ENCODE data around the gene EXOSC2. TPM values are rescaled to one million over a fixed set of nuclear protein-coding genes. Genes with fewer than 3 reads are reported as not detected.
"Not testable (repeated sequence)": the region's sequence is repeated elsewhere in the genome, so short reads cannot be mapped to it uniquely, and the experiment has no call there.

EXOSC2 gene
- total RNA-seq, 1 donor from 2014 or later, result 27.7 TPM

DNA sequence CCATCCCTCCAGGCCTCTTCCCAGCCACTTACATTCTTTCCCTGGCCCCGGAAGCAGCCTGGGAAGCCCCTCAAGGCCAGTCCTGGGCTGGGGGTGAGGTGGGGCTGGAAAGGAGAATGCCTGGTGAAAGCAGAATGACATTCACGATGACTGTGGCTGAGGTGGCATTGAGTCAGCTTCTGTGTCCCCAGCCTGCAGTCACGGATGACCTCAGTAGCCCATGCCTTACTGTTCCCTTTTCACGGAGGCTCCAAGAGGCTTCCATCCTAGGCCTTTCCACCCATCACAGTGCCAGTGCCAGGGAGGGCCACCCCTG lies 26.5 kb upstream of the EXOSC2 start:
- no peak for DNase-seq (ENCODE audit: low read depth in 2 of 2)

DNA sequence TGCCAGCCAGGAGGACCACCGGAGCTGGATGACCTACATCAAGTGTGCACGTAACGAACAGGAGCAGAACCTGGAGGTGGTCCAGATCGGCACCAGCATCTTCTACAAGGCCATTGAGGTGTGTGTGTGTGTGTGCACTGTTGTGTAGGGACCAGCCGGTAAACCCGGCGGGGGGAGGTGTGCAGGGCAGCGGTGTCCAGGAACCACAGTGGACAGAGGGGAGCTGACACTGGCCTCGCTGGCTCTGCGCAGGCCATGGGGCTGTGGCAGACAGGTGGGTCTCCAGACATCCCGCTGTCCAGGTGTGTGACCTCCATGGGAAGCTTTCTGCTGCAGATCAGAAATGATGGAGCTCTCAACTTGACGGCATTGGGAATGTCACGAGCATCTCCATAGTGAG lies 25.4 kb upstream of the EXOSC2 start:
- no peak for DNase-seq (ENCODE audit: low read depth in 2 of 2)

DNA sequence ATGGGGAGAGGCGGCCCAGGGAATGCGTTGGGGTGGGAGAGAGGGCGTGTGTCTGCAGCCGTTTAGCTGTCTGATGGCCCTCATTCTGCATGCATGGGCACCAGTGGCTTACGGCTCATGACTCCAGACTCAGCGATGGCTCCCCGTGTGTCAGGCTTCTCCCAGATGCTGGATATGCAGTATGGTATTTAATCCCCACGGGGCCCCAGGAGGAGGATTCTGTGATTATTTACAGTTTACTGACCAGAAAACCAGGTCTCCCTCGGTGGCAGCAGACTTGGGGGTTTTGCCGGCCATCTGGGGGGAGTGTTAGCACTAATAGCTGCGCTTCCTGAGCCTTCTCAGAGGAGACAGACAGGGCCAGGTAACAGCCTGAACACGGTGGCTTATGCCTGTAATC lies 24.9 kb upstream of the EXOSC2 start:
- DNase-seq (ENCODE audit: low read depth in 2 of 2), result no peak

DNA sequence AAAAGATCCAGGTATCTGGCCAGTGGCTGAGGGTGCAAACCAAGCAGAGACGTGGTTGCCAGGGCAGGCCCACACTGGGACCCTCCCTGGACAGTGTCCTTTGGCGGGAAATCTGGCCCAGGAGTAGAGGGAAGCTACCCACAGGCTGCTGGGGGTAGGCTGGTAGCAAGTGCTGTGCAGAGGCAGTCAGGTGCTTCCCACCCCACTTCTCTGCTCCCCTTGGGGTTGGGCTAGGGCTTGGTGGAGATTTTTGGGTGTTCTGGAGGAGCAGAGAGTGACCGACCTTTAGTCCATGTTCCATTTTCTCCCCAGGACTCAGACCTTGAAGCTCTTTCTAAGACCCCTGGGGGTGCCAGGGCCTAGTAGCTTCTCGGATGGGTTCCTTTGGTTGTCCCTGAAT lies 23.6 kb upstream of the EXOSC2 start:
- DNase-seq (ENCODE audit: low read depth in 2 of 2), result no peak

DNA sequence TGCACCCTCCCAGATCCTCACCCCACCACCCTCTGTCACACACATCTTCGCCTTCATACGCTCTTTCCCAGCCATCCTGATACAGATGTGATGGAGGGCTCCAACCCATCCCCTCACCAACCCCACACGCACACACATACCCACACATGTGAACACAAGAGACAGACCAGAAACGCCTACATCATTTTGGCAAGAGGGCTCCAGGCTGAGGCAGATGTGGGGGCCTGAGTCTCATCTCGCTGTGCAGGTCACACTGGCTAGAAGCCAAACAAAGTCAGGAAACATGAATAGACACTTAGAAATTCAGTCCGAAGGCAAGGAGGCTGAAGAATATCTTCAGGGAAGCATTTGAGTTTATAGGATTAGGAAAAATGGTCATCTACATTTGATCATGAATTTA lies 22.9 kb upstream of the EXOSC2 start:
- no peak for DNase-seq (ENCODE audit: low read depth in 2 of 2)

DNA sequence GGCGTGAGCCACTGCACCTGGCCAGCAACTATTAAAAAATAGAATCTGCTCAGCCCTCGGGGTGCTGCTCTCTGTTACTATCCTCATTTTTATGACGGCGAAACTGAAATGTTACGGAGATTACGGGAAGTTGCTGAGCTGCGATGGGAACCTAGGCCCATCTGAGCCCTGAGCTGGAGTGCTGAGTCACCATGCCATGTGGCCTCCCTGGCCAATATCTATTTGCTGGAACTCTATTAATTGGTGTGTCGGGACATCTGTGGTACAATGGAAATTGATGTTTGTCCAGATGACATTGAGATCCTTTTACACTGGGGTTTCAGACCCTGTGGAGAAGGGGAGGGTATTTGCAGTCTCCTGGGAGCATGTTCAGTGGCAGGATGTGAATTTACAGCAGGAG lies 21.1 kb upstream of the EXOSC2 start:
- no peak for DNase-seq (ENCODE audit: low read depth in 2 of 2)

DNA sequence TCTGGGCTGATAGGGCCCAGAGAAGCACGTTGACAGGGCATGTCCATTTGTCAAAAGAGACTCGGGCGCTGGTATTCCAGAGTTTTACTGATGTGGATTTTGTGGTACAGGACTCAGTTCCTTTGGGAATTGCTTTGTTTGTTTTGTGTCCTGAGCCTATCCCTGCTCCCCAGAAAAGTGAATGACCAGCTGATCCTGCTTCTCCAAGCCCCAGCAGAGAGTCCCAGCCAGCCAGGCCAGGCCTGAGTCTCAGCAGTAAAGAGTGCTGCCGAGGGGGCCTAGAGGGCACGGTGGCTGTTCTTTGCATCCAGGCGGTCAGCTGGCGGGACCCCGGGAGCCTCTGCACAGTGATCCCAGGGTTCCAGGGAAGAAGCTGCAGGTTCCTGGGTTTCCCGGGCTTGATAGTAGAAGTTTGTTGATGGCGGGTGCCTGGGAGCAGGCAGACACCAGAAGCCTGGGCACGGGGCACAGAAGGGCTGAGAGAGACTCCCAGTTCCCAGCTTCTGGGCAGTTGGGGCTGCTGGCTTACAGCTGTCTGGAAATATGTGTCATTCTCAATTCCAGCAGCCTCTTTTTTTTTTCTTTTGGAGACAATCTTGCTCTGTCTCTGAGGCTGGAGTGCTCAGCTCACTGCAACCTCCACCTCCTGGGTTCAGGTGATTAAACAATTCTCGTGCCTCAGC lies 20.5 kb upstream of the EXOSC2 start:
- DNase-seq (ENCODE audit: low read depth in 2 of 2), result no peak

DNA sequence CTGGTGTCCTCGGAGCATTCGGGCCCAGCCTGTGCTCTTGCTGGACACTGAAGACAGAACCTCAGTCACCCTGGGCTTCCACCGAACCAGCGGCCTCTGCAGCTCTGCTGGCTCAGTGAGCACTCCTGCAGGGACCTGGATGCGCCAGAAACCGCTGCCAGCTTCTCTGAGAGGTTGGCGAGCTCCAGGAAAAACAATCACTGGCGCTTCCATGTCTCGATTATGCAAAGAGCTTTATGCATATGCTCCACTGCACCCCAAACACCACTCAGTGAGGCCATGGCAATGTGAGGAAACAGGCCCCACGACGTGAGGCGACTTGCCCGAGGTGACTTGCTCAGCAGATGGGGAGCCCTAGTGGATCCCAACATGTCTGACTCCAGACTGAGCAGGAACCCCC lies 18.2 kb upstream of the EXOSC2 start:
- no peak for DNase-seq (ENCODE audit: low read depth in 2 of 2)

DNA sequence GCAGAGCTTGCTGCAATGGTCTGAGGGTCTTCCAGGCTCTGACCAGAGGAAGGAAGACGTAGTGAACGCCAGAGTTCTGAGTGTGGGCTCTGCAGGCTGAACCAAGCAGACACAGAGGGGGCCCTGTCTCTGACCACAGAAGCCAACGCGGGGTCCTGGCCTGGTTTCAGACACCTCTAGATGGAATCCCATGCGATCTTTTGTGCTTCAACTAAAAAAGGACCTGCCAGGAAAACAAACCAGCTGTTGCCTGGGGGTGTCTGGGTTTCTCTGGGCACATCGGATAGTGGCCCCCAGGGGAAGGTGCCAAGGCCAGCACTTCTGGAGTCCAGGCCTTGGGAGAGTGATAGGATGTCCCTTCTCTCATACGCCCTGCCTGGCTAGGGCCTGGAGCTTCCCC lies 16.3 kb upstream of the EXOSC2 start:
- no peak for DNase-seq (ENCODE audit: low read depth in 2 of 2)

DNA sequence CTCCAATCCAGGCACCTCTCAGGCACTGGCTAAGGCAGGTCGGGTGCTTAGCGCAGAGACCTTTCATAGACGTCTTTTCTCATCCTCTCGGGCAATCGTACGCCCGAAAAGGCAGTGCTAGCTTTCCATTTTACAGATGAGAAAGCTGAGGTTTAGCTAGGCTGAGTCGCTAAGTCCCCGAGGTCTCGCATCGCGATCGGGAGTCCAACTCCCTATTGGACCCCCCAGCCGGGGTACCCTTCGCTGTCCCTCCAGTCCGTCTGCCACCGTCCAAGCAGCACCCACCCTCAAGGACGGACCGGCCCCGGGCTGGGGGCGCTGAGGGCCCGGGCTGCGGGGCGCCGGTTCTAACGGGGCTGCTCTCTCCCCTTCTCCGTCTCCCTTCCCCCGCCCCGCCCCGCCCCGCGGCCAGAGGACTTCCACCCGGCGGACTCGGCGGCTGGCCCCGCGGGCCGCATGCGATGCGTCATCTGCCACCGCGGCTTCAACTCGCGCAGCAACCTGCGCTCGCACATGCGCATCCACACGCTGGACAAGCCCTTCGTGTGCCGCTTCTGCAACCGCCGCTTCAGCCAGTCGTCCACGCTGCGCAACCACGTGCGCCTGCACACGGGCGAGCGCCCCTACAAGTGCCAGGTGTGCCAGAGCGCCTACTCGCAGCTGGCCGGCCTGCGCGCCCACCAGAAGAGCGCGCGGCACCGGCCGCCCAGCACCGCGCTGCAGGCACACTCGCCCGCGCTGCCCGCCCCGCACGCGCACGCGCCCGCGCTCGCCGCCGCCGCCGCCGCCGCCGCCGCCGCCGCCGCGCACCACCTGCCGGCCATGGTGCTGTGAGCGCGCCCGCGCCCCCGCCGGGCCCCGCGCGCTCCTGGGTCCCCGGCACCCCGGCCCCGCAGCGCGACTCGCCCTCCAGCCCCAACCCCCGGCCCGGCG lies 12.5 kb upstream of the EXOSC2 start:
- DNase-seq (ENCODE audit: low read depth in 2 of 2), result peak; percentile 66 to 87

DNA sequence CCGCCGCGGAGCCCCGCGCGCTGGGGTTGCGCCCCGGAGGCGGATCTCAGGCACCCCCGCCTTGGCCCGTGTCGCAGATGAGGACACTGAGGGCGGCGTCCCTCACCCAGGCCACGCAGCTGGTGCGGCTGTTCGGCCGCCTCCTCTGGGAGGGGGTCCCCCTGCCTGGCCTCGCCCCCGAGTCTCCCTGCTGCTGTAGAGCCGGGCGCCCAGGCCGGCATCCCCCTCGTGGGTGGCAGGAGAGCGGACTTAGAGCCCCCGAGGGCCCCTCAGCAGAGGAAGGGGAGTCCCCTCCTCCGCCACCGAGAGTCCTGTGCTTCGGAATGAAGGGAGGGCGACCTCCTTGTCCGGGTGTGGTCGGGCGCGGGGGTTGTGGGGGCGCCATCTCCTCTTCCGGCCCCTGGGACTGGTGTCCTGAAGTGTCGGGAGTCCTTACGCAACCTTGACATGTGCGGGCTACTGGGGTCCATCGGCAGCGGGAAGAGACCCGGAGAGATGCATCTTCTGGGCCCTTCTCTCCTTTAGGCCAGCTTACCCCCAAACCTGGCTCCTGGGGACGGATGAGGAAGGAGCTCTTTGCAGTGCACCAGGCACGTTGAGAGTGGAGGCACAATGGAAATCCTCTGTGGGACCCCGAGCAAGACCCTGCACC lies 11.7 kb upstream of the EXOSC2 start:
- no peak for DNase-seq (ENCODE audit: low read depth in 2 of 2)

DNA sequence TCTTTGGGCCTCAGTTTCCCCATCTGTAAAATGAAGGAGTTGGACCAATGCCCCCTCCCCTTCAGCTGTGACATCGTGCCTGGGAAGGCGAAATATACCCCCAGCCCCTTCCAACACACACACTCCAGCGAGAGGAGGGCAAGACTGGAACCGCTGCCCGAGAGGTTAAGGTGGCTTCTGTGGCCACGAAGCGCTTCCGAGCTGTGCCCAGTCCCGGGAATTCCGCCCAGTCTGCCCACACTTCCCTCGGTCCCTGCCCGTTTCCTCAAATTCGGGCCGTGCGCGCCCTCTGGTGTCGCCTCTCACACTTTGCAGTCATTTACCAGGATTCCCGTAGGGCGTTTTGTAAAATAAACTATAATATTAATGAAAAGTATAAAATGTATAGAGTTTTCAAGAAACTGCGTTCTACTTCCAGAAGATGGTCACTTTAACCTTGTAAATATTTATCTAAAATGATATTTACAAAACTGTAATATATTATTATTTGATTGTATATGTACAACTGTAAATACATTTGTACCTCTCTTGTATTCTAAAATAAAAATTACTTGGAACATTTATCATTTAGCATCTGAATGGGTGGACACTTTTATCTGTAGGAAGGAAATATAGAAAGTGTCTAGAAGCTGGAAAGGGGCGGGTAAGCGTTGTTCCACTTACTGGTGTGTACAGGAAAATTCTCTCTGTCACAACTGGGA lies 11.0 kb upstream of the EXOSC2 start:
- DNase-seq (ENCODE audit: low read depth in 2 of 2), result peak; percentile 48 to 79

DNA sequence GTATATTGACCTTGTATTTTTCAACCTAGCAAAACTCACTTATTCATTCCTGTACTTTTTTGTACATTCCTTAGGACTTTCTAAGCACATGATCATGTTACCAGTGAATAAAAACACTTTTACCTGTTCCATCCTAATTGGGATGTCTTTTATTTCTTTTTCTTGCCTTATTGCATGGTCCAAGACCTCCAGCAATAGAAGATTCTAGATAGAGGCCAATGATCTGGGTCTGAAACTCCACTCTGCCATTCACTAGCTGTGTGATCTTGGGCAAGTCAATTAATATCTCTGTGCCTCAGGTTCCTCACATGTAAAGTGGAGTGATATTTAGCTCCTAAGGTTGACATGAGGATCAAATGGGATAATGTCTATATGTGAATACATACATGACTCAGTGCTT lies 8.5 kb upstream of the EXOSC2 start:
- DNase-seq (ENCODE audit: low read depth in 2 of 2), result no peak

DNA sequence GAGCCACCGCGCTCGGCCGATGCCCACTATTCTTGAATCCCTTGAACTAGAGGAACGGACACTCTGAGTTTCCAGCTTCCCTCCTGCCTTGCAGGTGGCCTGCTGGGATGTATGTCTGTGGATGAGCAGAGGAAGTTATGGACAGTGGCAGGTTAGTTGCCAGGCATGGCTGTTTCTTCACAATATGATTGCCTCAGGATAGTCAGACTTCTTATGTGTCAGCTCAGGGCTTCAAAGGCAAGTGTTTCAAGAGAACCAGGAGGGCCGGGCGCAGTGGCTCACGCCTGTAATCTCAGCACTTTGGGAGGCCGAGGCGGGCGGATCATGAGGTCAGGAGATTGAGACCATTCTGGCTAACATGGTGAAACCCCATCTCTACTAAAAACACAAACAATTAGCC lies 7.6 kb upstream of the EXOSC2 start:
- not testable (repeated sequence) for DNase-seq (ENCODE audit: low read depth in 2 of 2)

DNA sequence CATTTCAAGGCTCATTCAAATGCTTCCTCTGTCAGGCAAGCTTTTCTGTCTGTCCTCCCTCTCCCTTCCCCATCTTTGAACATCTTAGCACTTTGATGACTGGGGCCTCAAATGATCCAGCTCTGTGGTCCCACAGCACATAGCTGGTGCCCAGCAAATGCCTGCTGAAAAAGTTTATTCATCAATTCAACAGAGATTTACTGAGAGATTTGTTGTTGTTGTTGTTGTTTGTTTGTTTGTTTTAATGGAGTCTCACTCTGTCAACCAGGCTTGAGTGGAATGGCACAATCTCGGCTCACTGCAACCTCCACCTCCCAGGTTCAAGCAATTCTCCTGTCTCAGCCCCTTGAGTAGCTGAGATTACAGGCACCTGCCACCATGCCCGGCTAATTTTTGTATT lies 6.0 kb upstream of the EXOSC2 start:
- no peak for DNase-seq (ENCODE audit: low read depth in 2 of 2)

DNA sequence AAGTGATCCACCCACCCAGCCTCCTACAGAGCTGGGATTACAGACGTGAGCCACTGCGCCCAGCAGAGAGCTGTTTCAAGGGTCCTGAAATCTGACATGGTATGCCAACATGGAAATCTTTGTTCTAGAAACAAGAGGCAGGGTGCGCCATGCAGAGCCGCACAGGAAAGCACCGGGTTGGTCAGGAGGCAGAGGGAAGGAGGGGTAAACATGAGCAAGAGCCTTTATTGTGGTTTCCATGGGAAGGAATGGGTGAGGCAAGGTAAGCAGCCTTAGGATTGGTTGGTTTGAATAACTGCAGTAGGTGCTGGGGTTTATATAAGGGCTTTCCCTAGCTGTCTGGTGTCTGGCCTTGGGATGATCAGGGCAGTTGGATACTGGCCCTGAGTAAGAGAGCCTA lies 5.5 kb upstream of the EXOSC2 start:
- no peak for DNase-seq (ENCODE audit: low read depth in 2 of 2)

DNA sequence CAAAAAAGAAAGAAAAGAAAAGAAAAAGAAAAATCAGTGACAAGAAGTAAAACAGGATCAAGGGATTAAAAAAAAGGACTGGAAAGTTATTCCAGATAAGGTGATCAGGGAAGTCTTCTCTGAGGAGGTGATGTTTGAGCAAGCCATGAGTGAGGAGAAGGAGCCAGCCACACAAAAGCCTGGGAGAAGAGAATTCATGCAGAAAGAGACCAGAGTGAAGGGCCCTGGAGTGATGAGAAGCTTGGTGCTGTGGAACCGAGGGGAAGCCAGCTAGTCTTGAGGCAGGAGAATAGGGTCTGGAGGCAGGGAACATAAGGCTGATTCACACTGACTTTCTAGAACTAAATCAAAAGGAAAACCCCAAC lies 4.0 kb upstream of the EXOSC2 start:
- no peak for DNase-seq (ENCODE audit: low read depth in 2 of 2)

DNA sequence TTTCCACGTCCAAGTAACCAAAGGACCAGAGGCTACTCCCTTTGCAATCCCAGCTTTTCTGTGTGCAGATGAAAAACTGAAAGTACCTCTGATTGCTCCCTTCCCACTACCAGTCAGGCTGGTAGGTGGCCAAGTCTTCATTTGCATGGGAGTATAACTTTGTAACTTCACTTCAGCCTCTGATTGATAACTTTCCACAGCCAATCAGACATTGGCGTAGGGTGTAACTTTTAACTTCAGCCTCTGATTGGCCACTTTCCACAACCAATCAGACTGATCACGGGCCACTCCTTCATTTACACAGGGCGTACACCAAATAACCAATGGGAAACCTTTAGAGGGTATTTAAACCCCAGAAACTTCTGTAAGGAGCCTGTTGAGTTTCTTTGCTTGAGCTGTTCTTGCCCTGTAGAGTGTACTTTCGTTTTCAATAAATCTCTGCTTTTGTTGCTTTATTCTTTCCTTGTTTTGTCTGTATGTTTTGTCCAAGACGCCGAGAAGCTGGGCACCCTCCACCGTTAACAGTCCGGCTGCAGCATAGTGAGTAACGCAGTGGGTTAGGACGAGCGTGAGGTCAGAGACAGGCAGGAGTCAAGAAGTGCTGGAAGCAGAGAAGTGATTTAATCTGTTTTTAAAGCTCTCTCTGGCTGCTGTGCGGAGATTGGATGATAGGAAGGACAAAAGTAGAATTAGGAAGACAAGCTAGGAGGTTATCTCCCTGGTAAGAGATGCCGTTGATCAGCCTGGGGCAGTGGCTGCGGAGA lies 3.5 kb upstream of the EXOSC2 start:
- peak in 1 of 2 donors; percentile 45 for DNase-seq (ENCODE audit: low read depth in 2 of 2)

DNA sequence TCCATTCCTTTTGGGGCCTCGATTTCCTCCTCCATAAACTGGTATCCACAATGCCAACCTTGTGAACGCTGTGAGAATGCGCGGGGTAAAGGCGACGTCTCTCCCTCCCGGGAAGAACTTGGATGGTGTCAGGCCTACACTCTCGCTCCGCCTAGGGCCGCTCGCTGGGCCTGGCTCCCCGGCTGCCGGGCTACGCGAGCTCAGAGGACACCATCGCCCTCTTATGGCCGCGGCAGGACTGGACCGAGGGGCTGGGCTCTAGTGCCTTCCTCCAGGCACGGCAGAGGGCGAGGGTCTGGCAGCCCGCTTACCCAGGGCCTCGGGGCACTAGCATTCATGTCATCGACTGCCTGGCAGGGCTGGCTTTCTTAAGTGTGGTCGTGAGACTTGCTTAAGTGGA lies 1.3 kb upstream of the EXOSC2 start:
- peak in 1 of 2 donors; percentile 74 for DNase-seq (ENCODE audit: low read depth in 2 of 2)

DNA sequence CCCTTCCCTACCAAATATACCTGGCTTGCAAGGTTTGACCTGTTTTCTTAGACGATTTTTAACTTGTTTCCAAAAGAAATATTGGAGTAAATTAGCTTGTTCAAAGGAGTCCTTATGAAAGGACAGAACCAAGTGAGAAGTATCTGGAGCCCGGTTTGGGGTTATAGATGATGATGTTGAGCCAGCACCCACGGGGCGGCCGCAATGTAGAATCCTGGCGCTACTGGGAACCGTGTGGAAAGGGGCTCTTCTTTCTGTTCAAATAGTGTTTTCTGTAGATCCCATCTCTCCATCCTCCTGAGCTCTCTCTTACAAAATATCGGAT lies 517 bp upstream of the EXOSC2 start:
- DNase-seq (ENCODE audit: low read depth in 2 of 2), result no peak

DNA sequence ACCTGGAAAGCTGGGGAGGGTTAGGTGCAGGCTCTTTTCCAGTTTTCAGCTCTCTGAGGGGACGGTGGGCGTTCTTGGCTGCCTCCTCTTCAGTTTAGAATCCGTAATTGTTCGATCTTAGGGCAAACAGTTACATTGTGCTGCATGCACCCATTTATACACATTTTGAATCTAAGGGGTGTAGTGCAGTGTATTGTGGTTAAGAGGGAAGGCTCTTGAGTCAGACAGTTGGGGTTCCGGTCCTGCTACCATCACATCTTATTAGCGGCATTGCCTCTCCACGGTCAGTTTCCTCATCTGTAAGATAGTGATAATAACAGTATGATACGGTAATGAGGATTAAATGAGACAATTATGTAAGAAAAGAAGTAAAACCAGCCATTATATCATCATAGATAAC lies 625 bp downstream of the EXOSC2 start:
- no peak for DNase-seq (ENCODE audit: low read depth in 2 of 2)
